ENCODE data around the gene WNT4. TPM values are rescaled to one million over a fixed set of nuclear protein-coding genes. Genes with fewer than 3 reads are reported as not detected.

WNT4 gene
- total RNA-seq, 1 donor from 2014 or later, result 0.19 TPM

- H3K4me3 Mint-ChIP-seq (ENCODE audit: unreplicated experiment), result no peak overlapping the region
- no peak overlapping the region for H3K27ac Mint-ChIP-seq (ENCODE audit: unreplicated experiment)
- H3K9me3 Mint-ChIP-seq (ENCODE audit: unreplicated experiment), result no peaks in the 10 kb centered on the region
- no peak for TF ChIP-seq CTCF (IDR thresholded peaks at IDR 0.05)
- no peaks in the 10 kb centered on the region for H3K4me1 Mint-ChIP-seq (ENCODE audit: unreplicated experiment)
- H3K36me3 Mint-ChIP-seq (ENCODE audit: unreplicated experiment), result no peaks in the 10 kb centered on the region
- H3K27me3 Mint-ChIP-seq (ENCODE audit: unreplicated experiment), result peaks cover 28% of the 10 kb centered on the region
- DNase-seq (ENCODE audit: extremely low spot score, unreplicated experiment), result no peak
These were observed 29.2 kb upstream of the WNT4 start for GRCh38 chr1:22171951-22172715.

GRCh38 chr1:22169816-22170215 is 26.9 kb upstream of the WNT4 start:
- Mint-ChIP-seq H3K27me3 (ENCODE audit: unreplicated experiment) (peaks cover 28% of the 10 kb centered on the region), H3K4me1 (ENCODE audit: unreplicated experiment) (no peaks in the 10 kb centered on the region), H3K36me3 (ENCODE audit: unreplicated experiment) (no peaks in the 10 kb centered on the region), H3K4me3 (ENCODE audit: unreplicated experiment) (no peak overlapping the region), H3K9me3 (ENCODE audit: unreplicated experiment) (no peaks in the 10 kb centered on the region), H3K27ac (ENCODE audit: unreplicated experiment) (no peak overlapping the region)
- TF ChIP-seq CTCF (IDR thresholded peaks at IDR 0.05), result no peak
- no peak for DNase-seq (ENCODE audit: extremely low spot score, unreplicated experiment)

GRCh38 chr1:22168412-22168973 is 25.6 kb upstream of the WNT4 start:
- H3K27ac Mint-ChIP-seq (ENCODE audit: unreplicated experiment), result no peak overlapping the region
- peaks cover 26% of the 10 kb centered on the region for H3K27me3 Mint-ChIP-seq (ENCODE audit: unreplicated experiment)
- no peaks in the 10 kb centered on the region for H3K9me3 Mint-ChIP-seq (ENCODE audit: unreplicated experiment)
- no peak overlapping the region for H3K4me3 Mint-ChIP-seq (ENCODE audit: unreplicated experiment)
- no peaks in the 10 kb centered on the region for H3K36me3 Mint-ChIP-seq (ENCODE audit: unreplicated experiment)
- peaks cover 2% of the 10 kb centered on the region for H3K4me1 Mint-ChIP-seq (ENCODE audit: unreplicated experiment)
- TF ChIP-seq CTCF (IDR thresholded peaks at IDR 0.05), result no peak
- no peak for DNase-seq (ENCODE audit: extremely low spot score, unreplicated experiment)

- TF ChIP-seq CTCF (IDR thresholded peaks at IDR 0.05), result no peak
- no peak for DNase-seq (ENCODE audit: extremely low spot score, unreplicated experiment)
- peaks cover 2% of the 10 kb centered on the region for H3K4me1 Mint-ChIP-seq (ENCODE audit: unreplicated experiment)
- no peak overlapping the region for H3K4me3 Mint-ChIP-seq (ENCODE audit: unreplicated experiment)
- peaks cover 26% of the 10 kb centered on the region for H3K27me3 Mint-ChIP-seq (ENCODE audit: unreplicated experiment)
- no peaks in the 10 kb centered on the region for H3K9me3 Mint-ChIP-seq (ENCODE audit: unreplicated experiment)
- H3K36me3 Mint-ChIP-seq (ENCODE audit: unreplicated experiment), result no peaks in the 10 kb centered on the region
- H3K27ac Mint-ChIP-seq (ENCODE audit: unreplicated experiment), result no peak overlapping the region
These were observed 23.5 kb upstream of the WNT4 start for GRCh38 chr1:22166439-22166838.

Data from osteocyte (in vitro differentiated cells).